B cell (primary cell): Measurements from ENCODE around the gene TSPAN32. TPM values are rescaled to one million over a fixed set of nuclear protein-coding genes. Genes with fewer than 3 reads are reported as not detected.
A peak's percentile ranks its signal among the peaks of the same experiment; 100 is the strongest.

Experiments used
- ATAC-seq: fragments of 200-7000 bp; cut with Tn5 transposase; one replicate; pipeline ENCODE4 v1.10.0; 2021; ENCODE audit warnings: low read depth, mild to moderate bottlenecking, moderate number of reproducible peaks, moderate library complexity
- CTCF ChIA-PET: fragments of 350-600 bp; sonication (Branson Sonifier 250); formaldehyde crosslinking; loops from one replicate; lab custom pipeline; 2021; ENCODE audit warnings: antibody characterized with exemption, inconsistent platforms; lab: Charles Lee
- POLR2A ChIA-PET: fragments of 350-600 bp; sonication (Branson Sonifier 250); formaldehyde crosslinking; loops from one replicate; lab custom pipeline; 2021; ENCODE audit warnings: antibody characterized with exemption; lab: Charles Lee
- DNase-seq: peaks from one replicate; pipeline ENCODE4 v3.0.0; 2013
- H2AFZ ChIP-seq: 2 replicates; pipeline ENCODE4 v1.6.1; 2012; ENCODE audit warnings: mild to moderate bottlenecking, low read depth, low read length; ENCODE audit not compliant: insufficient read depth, poor library complexity, severe bottlenecking
- H3K27ac ChIP-seq, 2 donors: 1 replicate in 1 of 2; 2 replicates in 1 of 2; pipeline ENCODE4 v1.5.1; 2012 to 2013; ENCODE audit warnings: low read length in 2 of 2, mild to moderate bottlenecking in 2 of 2, moderate library complexity in 1 of 2
- H3K27me3 ChIP-seq, 4 experiments: fragments of 200-600 bp in 1 of 4; sonication (generic) in 1 of 4; replicated peaks in 1 of 4; 1 replicate in 2 of 4; 2 replicates in 2 of 4; pipeline versions ENCODE4 v1.6.1 to v1.7.0; 2013 to 2016; ENCODE audit warnings: low read length in 3 of 4, mild to moderate bottlenecking in 2 of 4, mixed read lengths in 1 of 4, moderate library complexity in 1 of 4; ENCODE audit not compliant: insufficient read depth in 4 of 4, control insufficient read depth in 3 of 4; ENCODE audit errors: control extremely low read depth in 1 of 4
- H3K36me3 ChIP-seq, 2 experiments: replicated peaks in 1 of 2; 1 replicate in 1 of 2; 2 replicates in 1 of 2; pipeline versions ENCODE4 v1.6.1 to v1.7.1; 2013; ENCODE audit warnings: low read length in 1 of 2; ENCODE audit not compliant: insufficient read depth in 2 of 2, control insufficient read depth in 1 of 2; ENCODE audit errors: control extremely low read depth in 1 of 2, extremely low read depth in 1 of 2
- H3K4me1 ChIP-seq, 2 donors: fragments of 200-600 bp in 1 of 2; sonication (generic) in 1 of 2; 1 replicate in 1 of 2; 2 replicates in 1 of 2; pipeline versions ENCODE4 v1.5.1 to v1.6.1; 2013 to 2017; ENCODE audit warnings: low read length in 2 of 2; ENCODE audit not compliant: control insufficient read depth in 2 of 2, insufficient read depth in 2 of 2
- H3K4me2 ChIP-seq: replicated peaks from 2 replicates; pipeline ENCODE3; 2012; ENCODE audit warnings: mild to moderate bottlenecking, low read depth, low read length; ENCODE audit not compliant: poor library complexity, severe bottlenecking
- H3K4me3 ChIP-seq, 5 experiments: fragments of 200-600 bp in 1 of 5; sonication (generic) in 1 of 5; 1 replicate in 3 of 5; 2 replicates in 2 of 5; pipeline versions ENCODE4 v1.5.1 to v1.7.0; 2011 to 2016; ENCODE audit warnings: low read length in 4 of 5, mild to moderate bottlenecking in 4 of 5, low read depth in 2 of 5, control low read depth in 1 of 5, moderate library complexity in 1 of 5; ENCODE audit not compliant: insufficient read depth in 1 of 5; ENCODE audit errors: control extremely low read depth in 1 of 5, extremely low read depth in 1 of 5
- H3K79me2 ChIP-seq: fragments of 200-600 bp; sonication (generic); one replicate; pipeline ENCODE4 v1.6.0; 2016; ENCODE audit warnings: low read length; ENCODE audit not compliant: control insufficient read depth, insufficient read depth
- H3K9ac ChIP-seq: fragments of 200-600 bp; sonication (generic); 2 replicates; pipeline ENCODE4 v1.6.1; 2017; ENCODE audit warnings: mild to moderate bottlenecking, low read length, moderate library complexity
- H3K9me3 ChIP-seq, 3 donors: one replicate each; pipeline versions ENCODE4 v1.6.1 to v1.7.1; 2013; ENCODE audit warnings: low read length in 2 of 3; ENCODE audit not compliant: control insufficient read depth in 2 of 3, insufficient read depth in 1 of 3; ENCODE audit errors: control extremely low read depth in 1 of 3
- H4K20me1 ChIP-seq: 2 replicates; pipeline ENCODE4 v1.6.0; 2012; ENCODE audit warnings: mild to moderate bottlenecking, low read length; ENCODE audit not compliant: insufficient read depth, control insufficient read depth, poor library complexity, severe bottlenecking
- H3K27ac Mint-ChIP-seq: one replicate; pipeline ENCODE4 v1.8.0; 2021; ENCODE audit warnings: mixed read lengths
- H3K27me3 Mint-ChIP-seq: one replicate; pipeline ENCODE4 v1.8.0; 2021; ENCODE audit warnings: mixed read lengths
- H3K4me1 Mint-ChIP-seq: one replicate; pipeline ENCODE4 v1.8.0; 2021; ENCODE audit warnings: mixed read lengths
- H3K4me3 Mint-ChIP-seq: one replicate; pipeline ENCODE4 v1.8.0; 2021; ENCODE audit warnings: mixed read lengths
- H3K9me3 Mint-ChIP-seq: one replicate; pipeline ENCODE4 v1.8.0; 2022; ENCODE audit warnings: mixed read lengths; ENCODE audit not compliant: insufficient read depth
- CTCF ChIP-seq: fragments of 200-600 bp; IDR thresholded peaks from one replicate; pipeline ENCODE4 v1.8.0; 2022; ENCODE audit warnings: antibody characterized with exemption, mild to moderate bottlenecking
- EZH2 ChIP-seq: IDR thresholded peaks from 2 replicates; pipeline ENCODE4 v1.6.1; 2012; ENCODE audit warnings: borderline replicate concordance, low read depth, mild to moderate bottlenecking, moderate library complexity, low read length; ENCODE audit not compliant: insufficient read depth, poor library complexity, severe bottlenecking
- WGBS: methylation state at CpG from one replicate; pipeline ENCODE4 v1.1.5; 2013; ENCODE audit warnings: missing lambda C conversion rate; ENCODE audit not compliant: insufficient coverage; 5-methylcytosine and 5-hydroxymethylcytosine counted together
- intact Hi-C: fragments of 100-400 bp; cut with micrococcal nuclease; formaldehyde crosslinking; loops from one replicate; pipeline ENCODE4 v1.10.0; 2022
- polyA plus RNA-seq: library from polyadenylated mRNA; depleted of rRNA; stranded (reverse); fragments of >200 nt; gene quantifications from 2 replicates; pipeline ENCODE4 v1.2.3, GENCODE V29; 2012
- total RNA-seq, 2 donors: library from RNA; stranded (reverse); fragments of 120-200 nt in 1 of 2; gene quantifications; 1 replicate in 1 of 2; 2 replicates in 1 of 2; pipeline versions ENCODE4 v1.2.3 to v1.2.4, GENCODE V29; 2013 to 2022

TSPAN32 gene
- total and polyA plus RNA-seq, 2 donors (not counting 1 experiment from before 2014, with no cell fraction given), result 22.2 to 75.9 TPM

GRCh38 chr11:2305140-2305778 is 3.4 kb downstream of the TSPAN32 start:
- Histone ChIP-seq H3K9me3 (no peaks in the 10 kb centered on the region), H3K4me1 (peaks cover 59 to 62% of the 10 kb centered on the region in 2 donors), H4K20me1 (no peaks in the 10 kb centered on the region), H3K79me2 (peaks cover 33% of the 10 kb centered on the region), H3K9ac (no peak overlapping the region), H3K36me3 (no peaks in the 10 kb centered on the region), H3K27ac (peak overlapping the region in 1 of 2 donors; percentile 40), H2AFZ (no peak overlapping the region), H3K4me2 (peak overlapping the region; percentile 79), H3K27me3 (no peaks in the 10 kb centered on the region), H3K4me3 (no peak overlapping the region)
- TF ChIP-seq CTCF (peak; percentile 93), EZH2 (no peak)
- Mint-ChIP-seq H3K9me3 (no peaks in the 10 kb centered on the region), H3K27ac (peak overlapping the region; percentile 67), H3K4me1 (peaks cover 51% of the 10 kb centered on the region), H3K4me3 (peak overlapping the region; percentile 59), H3K27me3 (no peaks in the 10 kb centered on the region)
- intact Hi-C loops, result loop anchor here (1.0 to 2.0 kb wide), 3 partner anchors 72 to 108 kb away; partner anchors contain the start of genes CD81 and TSSC4
- peak; percentile 85 for DNase-seq
- POLR2A ChIA-PET, result interaction anchor here (0.7 to 3.1 kb wide), 6 partner anchors 44 to 115 kb away, joined by 4 to 22 read pairs (median 8); partner anchors contain the start of genes CD81 and TSSC4
- WGBS, result 32% methylated on average over 10 of the region's 10 CpGs
- CTCF ChIA-PET, result interaction anchor here (0.6 to 15.0 kb wide), 47 partner anchors 9 to 1006 kb away, joined by 3 to 583 read pairs (median 5); partner anchors contain the start of genes ASCL2, CD81 and TSSC4
- peak; percentile 56 for ATAC-seq
